HEK293T (cell line): ENCODE data around the gene CARS2.
"Not testable (repeated sequence)": the region's sequence is repeated elsewhere in the genome, so short reads cannot be mapped to it uniquely, and the experiment has no call there.

Experiments
- CTCF ChIA-PET: fragments of 350-600 bp; formaldehyde crosslinking; extraction: SDS; loops from one replicate; lab custom pipeline; 2021; ENCODE audit warnings: antibody characterized with exemption, inconsistent platforms; lab: Yijun Ruan, JAX
- POLR2A ChIA-PET: fragments of 350-600 bp; formaldehyde crosslinking; extraction: SDS; loops from one replicate; lab custom pipeline; 2020; ENCODE audit warnings: antibody characterized with exemption, inconsistent platforms; lab: Yijun Ruan, JAX
- DNase-seq: peaks from one replicate; pipeline ENCODE4 v3.0.0; 2012; ENCODE audit warnings: mixed read lengths; ENCODE audit errors: extremely low spot score
- ARNT ChIP-seq: fragments of 450-650 bp; IDR thresholded peaks from 2 replicates; pipeline ENCODE4 v1.6.1; 2017; ENCODE audit warnings: mild to moderate bottlenecking
- BHLHE40 ChIP-seq: fragments of 450-650 bp; IDR thresholded peaks from 2 replicates; pipeline ENCODE4 v1.6.1; 2016; ENCODE audit warnings: mild to moderate bottlenecking, moderate library complexity, borderline replicate concordance
- CTBP1 ChIP-seq: fragments of 450-650 bp; IDR thresholded peaks from 2 replicates; pipeline ENCODE4 v1.6.1; 2016; ENCODE audit warnings: borderline replicate concordance
- ELF4 ChIP-seq: fragments of 450-650 bp; IDR thresholded peaks from 2 replicates; pipeline ENCODE4 v1.6.1; 2017; ENCODE audit warnings: antibody characterized with exemption
- FOXA1 ChIP-seq: fragments of 450-650 bp; IDR thresholded peaks from 2 replicates; pipeline ENCODE4 v1.6.1; 2016; ENCODE audit warnings: mild to moderate bottlenecking
- FOXK2 ChIP-seq: fragments of 450-650 bp; IDR thresholded peaks from 2 replicates; pipeline ENCODE4 v1.6.1; 2016; ENCODE audit warnings: mild to moderate bottlenecking
- FOXM1 ChIP-seq: fragments of 450-650 bp; IDR thresholded peaks from 2 replicates; pipeline ENCODE4 v1.6.1; 2017; ENCODE audit warnings: mild to moderate bottlenecking, borderline replicate concordance
- HDGF ChIP-seq: fragments of 450-650 bp; IDR thresholded peaks from 2 replicates; pipeline ENCODE4 v1.6.1; 2017; ENCODE audit warnings: antibody characterized with exemption, borderline replicate concordance
- L3MBTL2 ChIP-seq: fragments of 450-650 bp; conservative IDR thresholded peaks from 2 replicates; pipeline ENCODE4 v1.6.1; 2016; ENCODE audit warnings: mild to moderate bottlenecking
- LEF1 ChIP-seq: fragments of 450-650 bp; IDR thresholded peaks from 2 replicates; pipeline ENCODE4 v1.6.1; 2017; ENCODE audit warnings: mild to moderate bottlenecking, borderline replicate concordance
- NFRKB ChIP-seq: fragments of 450-650 bp; IDR thresholded peaks from 2 replicates; pipeline ENCODE4 v1.6.1; 2016; ENCODE audit warnings: mild to moderate bottlenecking, moderate library complexity
- PKNOX1 ChIP-seq: fragments of 450-650 bp; IDR thresholded peaks from 2 replicates; pipeline ENCODE4 v1.6.1; 2016
- SP1 ChIP-seq: fragments of 450-650 bp; IDR thresholded peaks from 2 replicates; pipeline ENCODE4 v1.6.1; 2017
- SUZ12 ChIP-seq: fragments of 450-650 bp; IDR thresholded peaks from 2 replicates; pipeline ENCODE4 v1.6.1; 2016; ENCODE audit warnings: mild to moderate bottlenecking
- TARDBP ChIP-seq: fragments of 450-650 bp; IDR thresholded peaks from 2 replicates; pipeline ENCODE4 v1.6.1; 2016
- ZNF384 ChIP-seq: fragments of 450-650 bp; IDR thresholded peaks from 2 replicates; pipeline ENCODE4 v1.6.1; 2016

Gene CARS2

GRCh38 chr13:110726726-110727125 lies 20.8 kb upstream of the CARS2 start:
- no peak for DNase-seq
- POLR2A ChIA-PET = no interaction called here
- no peak for TF ChIP-seq FOXA1
- TF ChIP-seq NFRKB = no peak
- TF ChIP-seq HDGF = no peak
- no peak for TF ChIP-seq SUZ12
- TF ChIP-seq FOXK2 = no peak
- no peak for TF ChIP-seq FOXM1
- no peak for TF ChIP-seq PKNOX1
- TF ChIP-seq ZNF384 = no peak
- TF ChIP-seq TARDBP = no peak
- TF ChIP-seq ARNT = no peak
- no peak for TF ChIP-seq LEF1
- TF ChIP-seq CTBP1 = no peak
- TF ChIP-seq ELF4 = no peak
- no peak for TF ChIP-seq L3MBTL2
- TF ChIP-seq SP1 = no peak
- TF ChIP-seq BHLHE40 = no peak
- CTCF ChIA-PET = no interaction called here

GRCh38 chr13:110726153-110726552 lies 20.2 kb upstream of the CARS2 start:
- DNase-seq, POLR2A ChIA-PET, CTCF ChIA-PET: not testable (repeated sequence)

GRCh38 chr13:110723598-110723997 lies 17.7 kb upstream of the CARS2 start:
- POLR2A ChIA-PET = interaction anchor here (1.9 kb wide), 1 partner anchor 8 kb away, joined by 9 read pairs; no protein-coding TSS in a partner anchor
- CTCF ChIA-PET = no interaction called here

GRCh38 chr13:110722971-110723370 lies 17.1 kb upstream of the CARS2 start:
- TF ChIP-seq SP1 (no peak), FOXA1 (no peak), ARNT (no peak), TARDBP (no peak), BHLHE40 (no peak), HDGF (no peak), LEF1 (no peak), PKNOX1 (no peak), ZNF384 (no peak), ELF4 (no peak), L3MBTL2 (no peak), CTBP1 (no peak), SUZ12 (no peak), FOXK2 (no peak), NFRKB (no peak), FOXM1 (no peak)
- POLR2A ChIA-PET = interaction anchor here (1.9 kb wide), 1 partner anchor 8 kb away, joined by 9 read pairs; no protein-coding TSS in a partner anchor
- no peak for DNase-seq
- CTCF ChIA-PET = interaction anchor here (0.6 kb wide), 1 partner anchor 159 kb away, joined by 3 read pairs; no protein-coding TSS in a partner anchor

More at GRCh38 chr13:110723598-110723997, 17.7 kb upstream of the CARS2 start:
- no peak for DNase-seq
- TF ChIP-seq FOXA1 = no peak
- no peak for TF ChIP-seq ARNT
- TF ChIP-seq PKNOX1 = no peak
- TF ChIP-seq SUZ12 = no peak
- TF ChIP-seq TARDBP = no peak
- no peak for TF ChIP-seq ELF4
- TF ChIP-seq BHLHE40 = no peak
- no peak for TF ChIP-seq SP1
- no peak for TF ChIP-seq L3MBTL2
- no peak for TF ChIP-seq HDGF
- TF ChIP-seq NFRKB = no peak
- no peak for TF ChIP-seq CTBP1
- no peak for TF ChIP-seq FOXM1
- no peak for TF ChIP-seq FOXK2

- no peak for DNase-seq
- ChIA-PET POLR2A (no interaction called here), CTCF (interaction anchor here (0.6 kb wide), 1 partner anchor 46 kb away, joined by 4 read pairs; no protein-coding TSS in a partner anchor)
- TF ChIP-seq FOXK2 (no peak), ZNF384 (no peak), CTBP1 (no peak), PKNOX1 (no peak), ARNT (no peak), NFRKB (no peak), FOXM1 (no peak), LEF1 (no peak), TARDBP (no peak), HDGF (no peak), L3MBTL2 (no peak)
Measured at GRCh38 chr13:110719036-110719710, 13.3 kb upstream of the CARS2 start.
